Trophoblast cell (in vitro differentiated cells and primary cell): ENCODE measurements around the gene CC2D2B.

Experiments used
- DNase-seq, 2 donors: peaks; one replicate each; pipeline ENCODE4 v3.0.0-alpha.2; 2016
- H2AFZ ChIP-seq: 2 replicates; pipeline ENCODE4 v1.6.1; 2013; ENCODE audit warnings: low read length, moderate library complexity, mild to moderate bottlenecking; ENCODE audit not compliant: insufficient read depth, poor library complexity
- H2AK5ac ChIP-seq: 2 replicates; pipeline ENCODE4 v1.6.1; 2013; ENCODE audit warnings: mild to moderate bottlenecking, low read length
- H2BK120ac ChIP-seq: 2 replicates; pipeline ENCODE4 v1.6.1; 2013; ENCODE audit warnings: low read length, mild to moderate bottlenecking, moderate library complexity; ENCODE audit not compliant: insufficient read depth, poor library complexity
- H2BK12ac ChIP-seq: 2 replicates; pipeline ENCODE4 v1.6.1; 2013; ENCODE audit warnings: mild to moderate bottlenecking, low read length, moderate library complexity
- H2BK5ac ChIP-seq: 2 replicates; pipeline ENCODE4 v1.6.1; 2013; ENCODE audit warnings: low read length, low read depth, moderate library complexity, mild to moderate bottlenecking; ENCODE audit not compliant: poor library complexity
- H3K14ac ChIP-seq: 2 replicates; pipeline ENCODE4 v1.6.1; 2013; ENCODE audit warnings: mild to moderate bottlenecking, low read length
- H3K18ac ChIP-seq: 2 replicates; pipeline ENCODE4 v1.6.1; 2013; ENCODE audit warnings: mild to moderate bottlenecking, low read length
- H3K23ac ChIP-seq: 2 replicates; pipeline ENCODE4 v1.6.1; 2013; ENCODE audit warnings: low read length
- H3K27ac ChIP-seq: 2 replicates; pipeline ENCODE4 v1.5.1; 2013; ENCODE audit warnings: low read depth, mild to moderate bottlenecking, inconsistent platforms, low read length, moderate library complexity
- H3K27me3 ChIP-seq: 2 replicates; pipeline ENCODE4 v1.6.1; 2013; ENCODE audit warnings: inconsistent platforms, mild to moderate bottlenecking, low read length, moderate library complexity; ENCODE audit not compliant: insufficient read depth
- H3K36me3 ChIP-seq, 2 experiments: 1 replicate in 1 of 2; 2 replicates in 1 of 2; pipeline ENCODE4 v1.6.1; 2013; ENCODE audit warnings: low read length in 2 of 2, mild to moderate bottlenecking in 2 of 2, moderate library complexity in 1 of 2; ENCODE audit not compliant: insufficient read depth in 2 of 2, control insufficient read depth in 1 of 2
- H3K4ac ChIP-seq: 2 replicates; pipeline ENCODE4 v1.6.1; 2013; ENCODE audit warnings: low read depth, mild to moderate bottlenecking, low read length, moderate library complexity
- H3K4me1 ChIP-seq, 2 experiments: 1 replicate in 1 of 2; 2 replicates in 1 of 2; pipeline ENCODE4 v1.6.1; 2013; ENCODE audit warnings: low read length in 2 of 2, mild to moderate bottlenecking in 2 of 2, moderate library complexity in 1 of 2; ENCODE audit not compliant: insufficient read depth in 2 of 2, control insufficient read depth in 1 of 2
- H3K4me2 ChIP-seq: 2 replicates; pipeline ENCODE4 v1.6.1; 2013; ENCODE audit warnings: inconsistent platforms, mild to moderate bottlenecking, low read length, moderate library complexity
- H3K4me3 ChIP-seq: 2 replicates; pipeline ENCODE4 v1.5.1; 2013; ENCODE audit warnings: mild to moderate bottlenecking, low read depth, low read length, inconsistent platforms
- H3K79me1 ChIP-seq: one replicate; pipeline ENCODE4 v1.6.1; 2013; ENCODE audit warnings: low read length
- H3K79me2 ChIP-seq: 2 replicates; pipeline ENCODE4 v1.6.1; 2013; ENCODE audit warnings: low read length, mild to moderate bottlenecking; ENCODE audit not compliant: control insufficient read depth, insufficient read depth, poor library complexity
- H3K9ac ChIP-seq: 2 replicates; pipeline ENCODE4 v1.6.1; 2013; ENCODE audit warnings: mild to moderate bottlenecking, low read length
- H3K9me3 ChIP-seq: 2 replicates; pipeline ENCODE4 v1.6.1; 2013; ENCODE audit warnings: low read depth, mild to moderate bottlenecking, control low read depth, inconsistent platforms, low read length; ENCODE audit not compliant: insufficient read depth
- H4K12ac ChIP-seq: 2 replicates; pipeline ENCODE4 v1.6.1; 2013; ENCODE audit warnings: low read depth, mild to moderate bottlenecking, low read length, moderate library complexity
- H4K8ac ChIP-seq: 2 replicates; pipeline ENCODE4 v1.6.1; 2013; ENCODE audit warnings: low read depth, mild to moderate bottlenecking, low read length, moderate library complexity
- H4K91ac ChIP-seq: one replicate; pipeline ENCODE4 v1.6.1; 2013; ENCODE audit warnings: low read depth, mild to moderate bottlenecking, low read length, moderate library complexity
- WGBS: extraction: QIAGEN DNeasy Blood & Tissue Kit; methylation state at CpG from one replicate; pipeline ENCODE4 v1.1.7; 2013; ENCODE audit warnings: missing lambda C conversion rate; ENCODE audit not compliant: insufficient read length, insufficient coverage; ENCODE audit errors: extremely low coverage; 5-methylcytosine and 5-hydroxymethylcytosine counted together

The CC2D2B gene

GRCh38 chr10:95935429-95935828, 27.7 kb downstream of the CC2D2B start:
- H3K27ac ChIP-seq: no peak overlapping the region
- H3K4ac ChIP-seq: no peak overlapping the region
- no peaks in the 10 kb centered on the region for H3K4me1 ChIP-seq
- H3K79me2 ChIP-seq: no peaks in the 10 kb centered on the region
- no peak overlapping the region for H4K12ac ChIP-seq
- H3K4me3 ChIP-seq: no peak overlapping the region
- H3K79me1 ChIP-seq: no peaks in the 10 kb centered on the region
- no peak overlapping the region for H3K23ac ChIP-seq
- H3K14ac ChIP-seq: no peak overlapping the region
- H2BK12ac ChIP-seq: no peak overlapping the region
- H4K91ac ChIP-seq: no peak overlapping the region
- H2BK120ac ChIP-seq: no peak overlapping the region
- no CpG with 5 or more reads among the region's 2 CpGs for WGBS
- H3K9ac ChIP-seq: no peak overlapping the region
- H3K9me3 ChIP-seq: no peaks in the 10 kb centered on the region
- no peak for DNase-seq
- H2BK5ac ChIP-seq: no peak overlapping the region
- H2AK5ac ChIP-seq: no peak overlapping the region
- no peak overlapping the region for H3K18ac ChIP-seq
- no peak overlapping the region for H2AFZ ChIP-seq
- no peaks in the 10 kb centered on the region for H3K27me3 ChIP-seq
- no peak overlapping the region for H3K4me2 ChIP-seq
- H3K36me3 ChIP-seq: no peaks in the 10 kb centered on the region
- no peak overlapping the region for H4K8ac ChIP-seq

DNA sequence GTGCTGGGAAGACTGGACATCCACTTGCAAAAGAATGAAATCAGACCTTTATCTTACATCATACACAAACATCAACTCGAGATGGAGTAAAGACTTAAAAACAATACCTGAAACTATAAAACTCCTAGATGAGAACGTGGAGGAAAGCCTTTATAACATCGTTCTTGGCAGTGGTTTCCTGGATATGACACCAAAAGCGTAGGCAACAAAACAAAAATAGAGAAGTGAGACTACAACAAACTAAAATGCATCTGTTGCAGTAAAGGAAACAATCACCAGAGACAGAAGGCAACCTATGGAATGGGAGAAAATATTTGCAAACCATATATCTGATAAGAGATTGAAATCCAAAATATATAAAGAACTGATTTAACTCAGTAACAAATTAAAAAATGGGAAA, 33.3 kb downstream of the CC2D2B start:
- no peak overlapping the region for H3K4me2 ChIP-seq
- no peak overlapping the region for H2AK5ac ChIP-seq
- no peak overlapping the region for H3K4me3 ChIP-seq
- H3K14ac ChIP-seq: no peak overlapping the region
- H3K79me2 ChIP-seq: no peaks in the 10 kb centered on the region
- no peaks in the 10 kb centered on the region for H3K4me1 ChIP-seq
- no peaks in the 10 kb centered on the region for H3K27me3 ChIP-seq
- H3K4ac ChIP-seq: no peak overlapping the region
- H3K9ac ChIP-seq: no peak overlapping the region
- no peak overlapping the region for H3K27ac ChIP-seq
- no CpG with 5 or more reads among the region's 4 CpGs for WGBS
- H4K91ac ChIP-seq: no peak overlapping the region
- DNase-seq: no peak
- no peak overlapping the region for H2AFZ ChIP-seq
- no peaks in the 10 kb centered on the region for H3K79me1 ChIP-seq
- no peak overlapping the region for H2BK12ac ChIP-seq
- H2BK5ac ChIP-seq: no peak overlapping the region
- H3K23ac ChIP-seq: no peak overlapping the region
- H4K12ac ChIP-seq: no peak overlapping the region
- H3K36me3 ChIP-seq: no peaks in the 10 kb centered on the region
- no peak overlapping the region for H3K18ac ChIP-seq
- H4K8ac ChIP-seq: no peak overlapping the region
- H3K9me3 ChIP-seq: no peaks in the 10 kb centered on the region
- H2BK120ac ChIP-seq: no peak overlapping the region

- DNase-seq: no peak
- Histone ChIP-seq H2AK5ac (no peak overlapping the region), H3K9me3 (no peaks in the 10 kb centered on the region), H3K4me1 (no peaks in the 10 kb centered on the region), H3K9ac (no peak overlapping the region), H3K27me3 (no peaks in the 10 kb centered on the region), H4K8ac (no peak overlapping the region), H2BK120ac (no peak overlapping the region), H3K18ac (no peak overlapping the region), H3K23ac (no peak overlapping the region), H3K14ac (no peak overlapping the region), H3K36me3 (no peaks in the 10 kb centered on the region), H4K12ac (no peak overlapping the region), H3K79me2 (no peaks in the 10 kb centered on the region), H3K79me1 (no peaks in the 10 kb centered on the region), H2BK12ac (no peak overlapping the region), H2AFZ (no peak overlapping the region), H2BK5ac (no peak overlapping the region), H4K91ac (no peak overlapping the region), H3K4me3 (no peak overlapping the region), H3K4ac (no peak overlapping the region), H3K27ac (no peak overlapping the region), H3K4me2 (no peak overlapping the region)
- WGBS: no CpG with 5 or more reads among the region's 7 CpGs
These were observed 55.6 kb downstream of the CC2D2B start for GRCh38 chr10:95963202-95963990.

GRCh38 chr10:95963991-95964389, 56.2 kb downstream of the CC2D2B start:
- Histone ChIP-seq H3K27me3 (no peaks in the 10 kb centered on the region), H3K79me1 (no peaks in the 10 kb centered on the region), H3K9me3 (no peaks in the 10 kb centered on the region), H3K4me3 (no peak overlapping the region), H3K4ac (no peak overlapping the region), H4K8ac (no peak overlapping the region), H3K79me2 (no peaks in the 10 kb centered on the region), H2AFZ (no peak overlapping the region), H2BK12ac (no peak overlapping the region), H3K14ac (no peak overlapping the region), H2BK5ac (no peak overlapping the region), H3K18ac (no peak overlapping the region), H3K27ac (no peak overlapping the region), H3K4me1 (no peaks in the 10 kb centered on the region), H4K91ac (no peak overlapping the region), H3K4me2 (no peak overlapping the region), H3K36me3 (no peaks in the 10 kb centered on the region), H2AK5ac (no peak overlapping the region), H3K23ac (no peak overlapping the region), H4K12ac (no peak overlapping the region), H3K9ac (no peak overlapping the region), H2BK120ac (no peak overlapping the region)
- no CpG with 5 or more reads among the region's 1 CpG for WGBS
- DNase-seq: no peak
